ENCODE results near the gene TRPM1. TPM values are rescaled to one million over a fixed set of nuclear protein-coding genes. Genes with fewer than 3 reads are reported as not detected.

TRPM1 gene
- total and polyA plus RNA-seq, 4 donors: 0.09 TPM; not detected in 3

DNA sequence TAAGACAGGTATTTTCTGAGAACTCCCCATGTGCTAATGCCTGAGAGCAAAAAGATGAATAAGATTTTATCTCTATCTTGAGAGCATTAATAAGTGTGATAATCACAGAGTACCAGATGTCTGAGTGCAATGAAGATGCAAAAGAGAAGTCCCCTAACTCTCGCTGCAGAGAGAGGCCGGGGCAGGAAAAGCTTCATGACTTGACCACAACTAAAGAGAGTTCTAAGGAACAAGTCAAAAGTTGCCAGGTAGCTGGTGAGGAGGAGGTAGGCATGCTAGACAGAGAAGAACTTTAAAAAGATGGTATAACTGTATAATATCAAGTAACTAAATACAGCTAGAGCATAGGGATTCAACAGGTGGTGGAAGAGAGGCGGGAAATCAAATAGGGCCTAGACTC is 138.9 kb downstream of the TRPM1 start:
- Histone ChIP-seq H3K9me3 (ENCODE audit: control insufficient read depth in 4 of 4, insufficient read depth in 3 of 4, low read length in 3 of 4) (no peaks in the 10 kb centered on the region), H3K4me1 (ENCODE audit: control insufficient read depth in 5 of 5, insufficient read depth in 5 of 5, low read length in 5 of 5) (no peaks in the 10 kb centered on the region), H3K27me3 (ENCODE audit: control insufficient read depth in 3 of 3, insufficient read depth in 3 of 3, low read length in 2 of 3) (no peaks in the 10 kb centered on the region), H3K4me3 (no peak overlapping the region), H3K9ac (ENCODE audit: insufficient read depth in 1 of 2, low read length in 2 of 2) (no peak overlapping the region), H3K27ac (ENCODE audit: low read depth in 1 of 2, low read length in 1 of 2) (no peak overlapping the region), H3K36me3 (ENCODE audit: control insufficient read depth in 4 of 4, insufficient read depth in 4 of 4, low read length in 4 of 4) (peaks cover 9 to 35% (median 20%) of the 10 kb centered on the region in 4 donors)
- ATAC-seq (ENCODE audit: insufficient read depth, low FRiP score): no peak
- no peak for DNase-seq
- TF ChIP-seq, protein P1, sequence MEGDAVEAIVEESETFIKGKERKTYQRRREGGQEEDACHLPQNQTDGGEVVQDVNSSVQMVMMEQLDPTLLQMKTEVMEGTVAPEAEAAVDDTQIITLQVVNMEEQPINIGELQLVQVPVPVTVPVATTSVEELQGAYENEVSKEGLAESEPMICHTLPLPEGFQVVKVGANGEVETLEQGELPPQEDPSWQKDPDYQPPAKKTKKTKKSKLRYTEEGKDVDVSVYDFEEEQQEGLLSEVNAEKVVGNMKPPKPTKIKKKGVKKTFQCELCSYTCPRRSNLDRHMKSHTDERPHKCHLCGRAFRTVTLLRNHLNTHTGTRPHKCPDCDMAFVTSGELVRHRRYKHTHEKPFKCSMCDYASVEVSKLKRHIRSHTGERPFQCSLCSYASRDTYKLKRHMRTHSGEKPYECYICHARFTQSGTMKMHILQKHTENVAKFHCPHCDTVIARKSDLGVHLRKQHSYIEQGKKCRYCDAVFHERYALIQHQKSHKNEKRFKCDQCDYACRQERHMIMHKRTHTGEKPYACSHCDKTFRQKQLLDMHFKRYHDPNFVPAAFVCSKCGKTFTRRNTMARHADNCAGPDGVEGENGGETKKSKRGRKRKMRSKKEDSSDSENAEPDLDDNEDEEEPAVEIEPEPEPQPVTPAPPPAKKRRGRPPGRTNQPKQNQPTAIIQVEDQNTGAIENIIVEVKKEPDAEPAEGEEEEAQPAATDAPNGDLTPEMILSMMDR (IDR thresholded peaks at IDR 0.05; ENCODE audit: control extremely low read depth, extremely low read depth): no peak
- WGBS, 2 donors: 96 to 98% methylated on average over 3 of the region's 3 CpGs

- Histone ChIP-seq H3K36me3 (ENCODE audit: control insufficient read depth in 4 of 4, insufficient read depth in 4 of 4, low read length in 4 of 4) (peaks cover 9 to 39% (median 23%) of the 10 kb centered on the region in 4 donors), H3K4me1 (ENCODE audit: control insufficient read depth in 5 of 5, insufficient read depth in 5 of 5, low read length in 5 of 5) (no peaks in the 10 kb centered on the region), H3K27me3 (ENCODE audit: control insufficient read depth in 3 of 3, insufficient read depth in 3 of 3, low read length in 2 of 3) (no peaks in the 10 kb centered on the region), H3K9ac (ENCODE audit: insufficient read depth in 1 of 2, low read length in 2 of 2) (no peak overlapping the region), H3K4me3 (no peak overlapping the region), H3K9me3 (ENCODE audit: control insufficient read depth in 4 of 4, insufficient read depth in 3 of 4, low read length in 3 of 4) (no peaks in the 10 kb centered on the region), H3K27ac (ENCODE audit: low read depth in 1 of 2, low read length in 1 of 2) (no peak overlapping the region)
- no peak for DNase-seq
- TF ChIP-seq, protein P1 (IDR thresholded peaks at IDR 0.05; ENCODE audit: control extremely low read depth, extremely low read depth): no peak
- ATAC-seq (ENCODE audit: insufficient read depth, low FRiP score): no peak
These were observed 139.4 kb downstream of the TRPM1 start for GRCh38 chr15:30962079-30962478.

DNA sequence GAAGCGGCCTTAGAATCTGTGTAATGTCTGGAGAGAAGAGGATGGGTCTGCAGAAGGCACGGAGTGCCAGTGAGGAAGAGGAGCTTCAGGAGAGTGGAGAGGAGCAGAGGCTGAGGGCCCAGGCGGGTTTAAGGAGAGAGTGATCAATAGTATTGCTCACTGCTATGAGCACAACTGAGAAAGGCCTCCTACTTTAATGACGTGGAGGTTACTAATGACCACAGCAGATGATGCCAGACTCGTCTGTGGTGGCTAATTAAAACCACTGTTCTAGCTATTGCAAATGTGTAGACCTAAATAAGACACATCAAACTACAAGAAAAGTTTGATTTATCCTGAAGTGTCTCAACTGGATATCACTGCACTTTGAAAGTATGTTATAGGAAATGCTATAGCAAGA is 143.3 kb downstream of the TRPM1 start:
- H3K9ac ChIP-seq (ENCODE audit: insufficient read depth in 1 of 2, low read length in 2 of 2): no peak overlapping the region
- H3K4me1 ChIP-seq (ENCODE audit: control insufficient read depth in 5 of 5, insufficient read depth in 5 of 5, low read length in 5 of 5): peaks cover 0 to 4% (median 0%) of the 10 kb centered on the region in 5 donors
- H3K27ac ChIP-seq (ENCODE audit: low read depth in 1 of 2, low read length in 1 of 2): no peak overlapping the region
- DNase-seq: no peak
- no peaks in the 10 kb centered on the region for H3K27me3 ChIP-seq (ENCODE audit: control insufficient read depth in 3 of 3, insufficient read depth in 3 of 3, low read length in 2 of 3)
- H3K36me3 ChIP-seq (ENCODE audit: control insufficient read depth in 4 of 4, insufficient read depth in 4 of 4, low read length in 4 of 4): peaks cover 8 to 52% (median 32%) of the 10 kb centered on the region in 4 donors
- TF ChIP-seq, protein P1 (IDR thresholded peaks at IDR 0.05; ENCODE audit: control extremely low read depth, extremely low read depth): no peak
- ATAC-seq (ENCODE audit: insufficient read depth, low FRiP score): no peak
- 93 to 98% methylated on average over 5 of the region's 5 CpGs for WGBS, 2 donors
- no peak overlapping the region for H3K4me3 ChIP-seq
- no peaks in the 10 kb centered on the region for H3K9me3 ChIP-seq (ENCODE audit: control insufficient read depth in 4 of 4, insufficient read depth in 3 of 4, low read length in 3 of 4)

Data from lung (tissue), 12 donors.